Parathyroid adenoma (tissue), 2 donors: Measurements from ENCODE around the gene PLXNA2.

Source experiments
- H2AFZ ChIP-seq: fragments of 300-600 bp; sonication (generic); one replicate; pipeline ENCODE4 v1.7.0; 2017; ENCODE audit warnings: antibody characterized with exemption, mild to moderate bottlenecking
- H3K27ac ChIP-seq: fragments of 300-600 bp; sonication (generic); one replicate; pipeline ENCODE4 v1.7.0; 2017
- H3K27me3 ChIP-seq: fragments of 300-600 bp; sonication (generic); one replicate; pipeline ENCODE4 v1.7.0; 2017; ENCODE audit warnings: low read length; ENCODE audit not compliant: control insufficient read depth, insufficient read depth
- H3K36me3 ChIP-seq: fragments of 300-600 bp; sonication (generic); one replicate; pipeline ENCODE4 v1.7.0; 2017; ENCODE audit warnings: low read length; ENCODE audit not compliant: control insufficient read depth, insufficient read depth
- H3K4me1 ChIP-seq: fragments of 300-600 bp; sonication (generic); one replicate; pipeline ENCODE4 v1.7.0; 2017; ENCODE audit warnings: control low read depth
- H3K4me2 ChIP-seq: fragments of 300-600 bp; sonication (generic); one replicate; pipeline ENCODE4 v1.7.0; 2017; ENCODE audit warnings: low read length
- H3K4me3 ChIP-seq: fragments of 300-600 bp; sonication (generic); one replicate; pipeline ENCODE4 v1.7.0; 2017; ENCODE audit warnings: low read depth, low read length
- H3K79me2 ChIP-seq: fragments of 300-600 bp; sonication (generic); one replicate; pipeline ENCODE4 v1.7.0; 2017; ENCODE audit warnings: control low read depth
- H3K9ac ChIP-seq: fragments of 300-600 bp; sonication (generic); one replicate; pipeline ENCODE4 v1.7.0; 2017; ENCODE audit warnings: mild to moderate bottlenecking
- H3K9me3 ChIP-seq: fragments of 300-600 bp; sonication (generic); one replicate; pipeline ENCODE4 v1.7.0; 2017; ENCODE audit warnings: low read length; ENCODE audit not compliant: control insufficient read depth
- TF ChIP-seq, protein P1 (sequence below): fragments of 300-600 bp; sonication (generic); IDR thresholded peaks from one replicate; pipeline ENCODE4 v1.7.0; 2017; ENCODE audit warnings: antibody characterized with exemption, mild to moderate bottlenecking
- donor health status: primary hyperparathyroidism.

PLXNA2 gene

DNA sequence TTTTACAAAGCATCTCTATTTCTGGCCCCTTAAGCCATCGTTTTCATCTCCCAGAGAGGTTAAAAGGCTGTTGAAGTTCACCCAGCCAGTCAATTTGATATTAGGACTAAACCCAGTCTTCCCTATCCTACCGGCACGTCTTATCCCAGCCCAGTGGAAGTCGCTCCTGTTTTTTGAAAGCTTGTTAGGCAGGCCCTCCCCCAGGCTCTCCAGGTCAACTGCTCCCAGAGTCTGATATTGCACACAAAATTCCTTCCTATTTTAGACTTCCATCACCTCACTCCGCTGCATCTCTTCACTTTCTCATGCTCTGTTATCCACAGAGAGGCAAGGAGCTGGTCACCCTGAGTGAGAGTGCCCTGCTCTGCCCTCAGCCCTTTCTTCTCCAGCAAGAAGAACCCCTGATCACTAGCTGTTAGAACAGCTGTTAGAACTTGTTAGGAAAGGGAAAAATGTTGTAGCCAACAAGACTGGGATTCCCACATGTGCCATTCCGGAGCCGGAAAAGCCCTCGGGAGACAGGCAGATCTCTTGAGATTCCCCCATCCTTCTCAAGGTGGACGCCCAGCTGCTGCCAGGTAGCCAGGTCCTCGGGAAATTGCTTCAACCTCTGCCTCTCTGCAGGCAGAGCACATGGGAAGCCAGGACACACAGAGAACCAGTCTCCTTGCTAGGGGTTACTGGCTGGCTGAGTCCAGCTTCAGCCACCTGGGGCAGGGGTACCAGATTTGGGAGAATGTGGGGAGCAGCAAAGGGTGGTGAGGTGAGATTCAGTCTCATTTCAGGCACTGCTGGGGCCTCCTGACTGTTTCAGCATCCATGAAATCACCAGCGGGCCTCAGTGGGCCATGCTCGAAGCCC is 25.7 kb downstream of the PLXNA2 start:
- Histone ChIP-seq H3K27me3 (no peaks in the 10 kb centered on the region), H3K79me2 (no peaks in the 10 kb centered on the region), H3K36me3 (no peaks in the 10 kb centered on the region), H3K27ac (peak overlapping the region; percentile 6), H3K9me3 (no peaks in the 10 kb centered on the region), H3K4me2 (no peak overlapping the region), H3K4me1 (no peaks in the 10 kb centered on the region), H3K9ac (no peak overlapping the region), H2AFZ (no peak overlapping the region), H3K4me3 (no peak overlapping the region)
- TF ChIP-seq, protein P1, sequence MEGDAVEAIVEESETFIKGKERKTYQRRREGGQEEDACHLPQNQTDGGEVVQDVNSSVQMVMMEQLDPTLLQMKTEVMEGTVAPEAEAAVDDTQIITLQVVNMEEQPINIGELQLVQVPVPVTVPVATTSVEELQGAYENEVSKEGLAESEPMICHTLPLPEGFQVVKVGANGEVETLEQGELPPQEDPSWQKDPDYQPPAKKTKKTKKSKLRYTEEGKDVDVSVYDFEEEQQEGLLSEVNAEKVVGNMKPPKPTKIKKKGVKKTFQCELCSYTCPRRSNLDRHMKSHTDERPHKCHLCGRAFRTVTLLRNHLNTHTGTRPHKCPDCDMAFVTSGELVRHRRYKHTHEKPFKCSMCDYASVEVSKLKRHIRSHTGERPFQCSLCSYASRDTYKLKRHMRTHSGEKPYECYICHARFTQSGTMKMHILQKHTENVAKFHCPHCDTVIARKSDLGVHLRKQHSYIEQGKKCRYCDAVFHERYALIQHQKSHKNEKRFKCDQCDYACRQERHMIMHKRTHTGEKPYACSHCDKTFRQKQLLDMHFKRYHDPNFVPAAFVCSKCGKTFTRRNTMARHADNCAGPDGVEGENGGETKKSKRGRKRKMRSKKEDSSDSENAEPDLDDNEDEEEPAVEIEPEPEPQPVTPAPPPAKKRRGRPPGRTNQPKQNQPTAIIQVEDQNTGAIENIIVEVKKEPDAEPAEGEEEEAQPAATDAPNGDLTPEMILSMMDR = no peak

DNA sequence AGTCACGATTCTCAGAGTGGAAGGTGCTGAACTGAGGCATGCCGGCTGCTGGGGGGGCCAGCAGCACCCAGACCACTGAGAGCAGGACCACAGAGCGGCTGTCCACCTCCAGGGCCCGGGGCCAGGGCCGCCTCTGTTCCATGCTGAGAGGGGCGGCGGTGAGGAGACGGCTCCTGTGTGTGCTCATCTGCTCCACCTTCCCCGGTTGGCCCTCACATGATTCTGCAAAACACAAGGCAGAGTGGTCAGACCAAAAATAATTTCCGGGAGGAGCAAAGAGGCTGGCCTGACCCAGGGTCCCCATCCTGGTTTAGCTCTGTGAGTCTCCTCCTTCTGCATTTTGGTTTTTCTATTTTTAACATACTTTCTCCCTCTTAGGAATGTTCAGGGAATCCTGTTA is 26.4 kb downstream of the PLXNA2 start:
- Histone ChIP-seq H3K27me3 (no peaks in the 10 kb centered on the region), H3K4me2 (no peak overlapping the region), H3K9me3 (no peaks in the 10 kb centered on the region), H3K36me3 (no peaks in the 10 kb centered on the region), H3K4me3 (no peak overlapping the region), H2AFZ (no peak overlapping the region), H3K9ac (no peak overlapping the region), H3K27ac (no peak overlapping the region), H3K79me2 (no peaks in the 10 kb centered on the region), H3K4me1 (no peaks in the 10 kb centered on the region)
- TF ChIP-seq, protein P1 = no peak

DNA sequence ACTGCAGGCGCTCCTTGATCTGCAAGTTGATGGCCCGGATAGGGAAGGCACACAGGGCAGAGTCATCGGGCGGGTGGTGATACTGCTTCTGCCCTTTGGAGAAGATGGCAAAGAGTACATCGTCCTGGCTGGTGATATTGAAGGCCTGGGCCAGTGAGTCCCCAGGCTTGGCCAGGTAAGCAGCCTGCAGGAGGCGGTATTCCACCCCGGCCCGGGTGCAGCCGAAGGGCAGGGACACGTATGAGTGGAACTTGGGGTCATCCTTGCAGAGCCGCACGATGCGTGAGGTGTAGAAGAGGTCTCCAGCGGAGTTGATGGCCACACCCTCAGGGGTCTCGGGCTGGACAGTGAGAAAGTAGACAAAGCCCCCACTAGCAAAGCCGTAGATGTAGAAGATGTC is 27.4 kb downstream of the PLXNA2 start:
- TF ChIP-seq, protein P1 = no peak
- no peak overlapping the region for H2AFZ ChIP-seq
- H3K27ac ChIP-seq = no peak overlapping the region
- H3K27me3 ChIP-seq = no peaks in the 10 kb centered on the region
- H3K4me3 ChIP-seq = no peak overlapping the region
- no peaks in the 10 kb centered on the region for H3K36me3 ChIP-seq
- no peaks in the 10 kb centered on the region for H3K79me2 ChIP-seq
- H3K4me2 ChIP-seq = no peak overlapping the region
- H3K9me3 ChIP-seq = no peaks in the 10 kb centered on the region
- H3K4me1 ChIP-seq = no peaks in the 10 kb centered on the region
- no peak overlapping the region for H3K9ac ChIP-seq

DNA sequence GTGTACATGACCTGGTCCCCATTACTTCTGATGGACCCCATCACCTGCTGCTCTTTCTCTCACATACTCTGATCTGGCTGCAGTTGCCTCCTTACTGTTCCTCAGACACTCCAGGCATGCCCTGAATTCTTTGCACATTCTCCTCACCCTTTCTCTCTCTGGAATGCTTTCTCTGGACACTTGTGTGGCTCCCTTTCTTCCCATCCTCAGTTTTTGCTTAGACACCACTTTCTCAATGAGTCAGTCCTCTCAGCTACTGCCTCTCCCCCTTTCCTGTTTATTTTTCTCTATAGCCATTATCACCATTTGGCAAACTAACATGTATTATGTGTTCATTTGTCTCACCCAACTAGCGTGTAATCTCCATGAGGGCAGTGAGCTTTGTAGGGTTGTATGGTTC is 28.1 kb downstream of the PLXNA2 start:
- Histone ChIP-seq H3K4me1 (no peaks in the 10 kb centered on the region), H3K9me3 (no peaks in the 10 kb centered on the region), H2AFZ (no peak overlapping the region), H3K27me3 (no peaks in the 10 kb centered on the region), H3K4me3 (no peak overlapping the region), H3K4me2 (no peak overlapping the region), H3K36me3 (no peaks in the 10 kb centered on the region), H3K79me2 (no peaks in the 10 kb centered on the region), H3K9ac (no peak overlapping the region), H3K27ac (no peak overlapping the region)
- TF ChIP-seq, protein P1 = no peak

DNA sequence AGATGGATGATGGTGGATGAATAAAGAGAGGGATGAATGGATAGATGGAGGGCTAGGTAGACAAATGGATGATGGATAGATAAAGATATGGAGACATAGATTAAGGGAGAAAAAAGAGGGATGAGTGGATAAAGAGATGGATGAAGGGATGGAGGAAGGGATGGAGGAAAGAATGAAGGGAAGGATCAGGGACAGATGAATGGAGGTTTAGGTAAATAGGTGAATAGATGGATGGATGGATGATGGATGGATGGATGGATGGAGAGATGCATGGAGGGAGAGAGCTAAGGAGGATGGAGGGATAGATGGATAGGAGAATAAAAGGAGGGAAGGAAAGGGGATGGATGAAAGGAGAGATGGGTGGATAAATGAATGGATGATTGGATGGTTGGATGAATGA is 28.8 kb downstream of the PLXNA2 start:
- Histone ChIP-seq H3K4me2 (no peak overlapping the region), H3K4me1 (no peaks in the 10 kb centered on the region), H3K9me3 (no peaks in the 10 kb centered on the region), H3K36me3 (no peaks in the 10 kb centered on the region), H3K79me2 (no peaks in the 10 kb centered on the region), H2AFZ (no peak overlapping the region), H3K4me3 (no peak overlapping the region), H3K9ac (no peak overlapping the region), H3K27ac (no peak overlapping the region), H3K27me3 (no peaks in the 10 kb centered on the region)
- TF ChIP-seq, protein P1 = no peak
